Keratinocyte (primary cell): Measurements from ENCODE around the gene HOXD10. TPM values are rescaled to one million over a fixed set of nuclear protein-coding genes. Genes with fewer than 3 reads are reported as not detected.

Source experiments
- DNase-seq: peaks from one replicate; pipeline ENCODE4 v3.0.0-alpha.2; 2011; ENCODE audit warnings: low read depth, missing footprints, low spot score
- FAIRE-seq: peaks from 2 replicates; lab custom pipeline; 2011; peaks lifted over from hg19 to GRCh38; lab: Jason Lieb, UNC
- H2AFZ ChIP-seq: 2 replicates; pipeline ENCODE4 v1.6.0; 2012; ENCODE audit warnings: low read length, control low read depth, inconsistent platforms; ENCODE audit not compliant: control insufficient read depth
- H3K27ac ChIP-seq: 2 replicates; pipeline ENCODE4 v1.5.1; 2011; ENCODE audit warnings: low read length; ENCODE audit not compliant: control insufficient read depth, insufficient read depth
- H3K27me3 ChIP-seq: 3 replicates; pipeline ENCODE4 v1.6.0; 2011; ENCODE audit warnings: low read length; ENCODE audit not compliant: control insufficient read depth, insufficient read depth; ENCODE audit errors: extremely low read depth
- H3K36me3 ChIP-seq, 2 experiments: 2 replicates in 1 of 2; 3 replicates in 1 of 2; pipeline ENCODE4 v1.5.1; 2011; ENCODE audit warnings: low read length in 2 of 2, mild to moderate bottlenecking in 1 of 2; ENCODE audit not compliant: control insufficient read depth in 2 of 2, insufficient read depth in 2 of 2; ENCODE audit errors: extremely low read depth in 1 of 2
- H3K4me1 ChIP-seq: 3 replicates; pipeline ENCODE4 v1.5.1; 2011; ENCODE audit warnings: low read length; ENCODE audit not compliant: control insufficient read depth, insufficient read depth; ENCODE audit errors: extremely low read depth
- H3K4me2 ChIP-seq: 3 replicates; pipeline ENCODE4 v1.6.0; 2011; ENCODE audit warnings: low read depth, low read length; ENCODE audit not compliant: control insufficient read depth, insufficient read depth; ENCODE audit errors: extremely low read depth
- H3K4me3 ChIP-seq, 3 experiments: fragments of 200-600 bp in 1 of 3; sonication (generic) in 1 of 3; 2 replicates in 2 of 3; 3 replicates in 1 of 3; pipeline ENCODE4 v1.5.1; 2011 to 2016; ENCODE audit warnings: low read length in 3 of 3, mild to moderate bottlenecking in 3 of 3, control low read depth in 2 of 3, inconsistent platforms in 1 of 3, low read depth in 1 of 3, mixed read lengths in 1 of 3, mixed run types in 1 of 3, moderate library complexity in 1 of 3; ENCODE audit not compliant: control insufficient read depth in 2 of 3, insufficient read depth in 2 of 3; ENCODE audit errors: extremely low read depth in 1 of 3
- H3K79me2 ChIP-seq: 2 replicates; pipeline ENCODE4 v1.6.0; 2012; ENCODE audit warnings: low read length; ENCODE audit not compliant: control insufficient read depth, insufficient read depth
- H3K9ac ChIP-seq: 3 replicates; pipeline ENCODE4 v1.6.0; 2011; ENCODE audit warnings: low read length; ENCODE audit not compliant: control insufficient read depth, insufficient read depth; ENCODE audit errors: extremely low read depth
- H3K9me1 ChIP-seq: 3 replicates; pipeline ENCODE4 v1.6.0; 2011; ENCODE audit warnings: low read length; ENCODE audit not compliant: control insufficient read depth, insufficient read depth; ENCODE audit errors: extremely low read depth
- H3K9me3 ChIP-seq: 2 replicates; pipeline ENCODE4 v1.5.1; 2012; ENCODE audit warnings: low read depth, low read length; ENCODE audit not compliant: control insufficient read depth
- H4K20me1 ChIP-seq: 3 replicates; pipeline ENCODE4 v1.6.0; 2011; ENCODE audit warnings: low read length; ENCODE audit not compliant: control insufficient read depth, insufficient read depth; ENCODE audit errors: extremely low read depth
- CTCF ChIP-seq, 3 experiments: IDR thresholded peaks in 1 of 3; conservative IDR thresholded peaks in 1 of 3; optimal IDR thresholded peaks in 1 of 3; 2 replicates in 2 of 3; 3 replicates in 1 of 3; pipeline versions ENCODE3 to v1.5.1; 2011; ENCODE audit warnings: low read length in 3 of 3, mild to moderate bottlenecking in 3 of 3, moderate library complexity in 2 of 3, control low read depth in 1 of 3, inconsistent platforms in 1 of 3; ENCODE audit not compliant: insufficient read depth in 2 of 3; ENCODE audit errors: extremely low read depth in 1 of 3
- EZH2 ChIP-seq: IDR thresholded peaks from one replicate; pipeline ENCODE4 v1.6.1; 2012; ENCODE audit warnings: inconsistent platforms, mild to moderate bottlenecking, low read length, moderate library complexity
- dilution Hi-C: fragments of 300-500 bp; cut with MboI; formaldehyde crosslinking; loops from one replicate; pipeline ENCODE4 v1.7.0; 2020; ENCODE audit warnings: low sequenced_read_pairs; ENCODE audit not compliant: extremely low pct_ligation_motif_present
- polyA plus RNA-seq, 5 experiments: library from polyadenylated mRNA; depleted of rRNA in 3 of 5; stranded (reverse) in 3 of 5; stranded (forward) in 1 of 5; unstranded in 1 of 5; fragments of >200 nt; gene quantifications; 1 replicate in 1 of 5; 2 replicates in 3 of 5; 3 replicates in 1 of 5; pipeline versions ENCODE4 v1.2.1 to v1.2.3, GENCODE V29; 2011 to 2012; ENCODE audit warnings: missing spikeins in 2 of 5, low read depth in 1 of 5, low replicate concordance in 1 of 5

HOXD10 gene
- polyA plus RNA-seq, 1 donor (not counting 4 experiments of a cell fraction or from before 2014, with no cell fraction given), result not detected

GRCh38 chr2:176101216-176101830 lies 15.3 kb upstream of the HOXD10 start:
- H3K27me3 ChIP-seq, result peaks cover 99% of the 10 kb centered on the region
- no peaks in the 10 kb centered on the region for H3K9me3 ChIP-seq
- H3K79me2 ChIP-seq, result no peaks in the 10 kb centered on the region
- H2AFZ ChIP-seq, result no peak overlapping the region
- no peaks in the 10 kb centered on the region for H3K9me1 ChIP-seq
- dilution Hi-C loops, result no loop called here
- no peak overlapping the region for H3K4me2 ChIP-seq
- no peaks in the 10 kb centered on the region for H3K36me3 ChIP-seq
- H3K9ac ChIP-seq, result no peak overlapping the region
- no peak for TF ChIP-seq CTCF (optimal IDR thresholded peaks at IDR 0.05 in 1 of 3, IDR thresholded peaks at IDR 0.05 in 1 of 3, conservative IDR thresholded peaks at IDR 0.05 in 1 of 3; ENCODE audit: extremely low read depth in 1 of 3, insufficient read depth in 2 of 3, low read length in 3 of 3)
- no peak for TF ChIP-seq EZH2
- FAIRE-seq (no peak), DNase-seq (no peak)
- H4K20me1 ChIP-seq, result peaks cover 3% of the 10 kb centered on the region
- no peak overlapping the region for H3K4me3 ChIP-seq
- H3K27ac ChIP-seq, result no peak overlapping the region
- H3K4me1 ChIP-seq, result peaks cover 5% of the 10 kb centered on the region

GRCh38 chr2:176101842-176102241 lies 14.7 kb upstream of the HOXD10 start:
- DNase-seq (no peak), FAIRE-seq (no peak)
- dilution Hi-C loops, result no loop called here
- no peaks in the 10 kb centered on the region for H3K9me3 ChIP-seq
- no peaks in the 10 kb centered on the region for H3K9me1 ChIP-seq
- H3K9ac ChIP-seq, result no peak overlapping the region
- TF ChIP-seq CTCF (optimal IDR thresholded peaks at IDR 0.05 in 1 of 3, IDR thresholded peaks at IDR 0.05 in 1 of 3, conservative IDR thresholded peaks at IDR 0.05 in 1 of 3; ENCODE audit: extremely low read depth in 1 of 3, insufficient read depth in 2 of 3, low read length in 3 of 3), result no peak
- no peak for TF ChIP-seq EZH2
- no peak overlapping the region for H2AFZ ChIP-seq
- no peaks in the 10 kb centered on the region for H3K36me3 ChIP-seq
- H4K20me1 ChIP-seq, result peaks cover 3% of the 10 kb centered on the region
- H3K4me3 ChIP-seq, result no peak overlapping the region
- no peak overlapping the region for H3K27ac ChIP-seq
- H3K27me3 ChIP-seq, result peaks cover 99% of the 10 kb centered on the region
- H3K4me1 ChIP-seq, result peaks cover 5% of the 10 kb centered on the region
- H3K4me2 ChIP-seq, result no peak overlapping the region
- no peaks in the 10 kb centered on the region for H3K79me2 ChIP-seq
